Measurements from ENCODE around the gene COL5A3. TPM values are rescaled to one million over a fixed set of nuclear protein-coding genes. Genes with fewer than 3 reads are reported as not detected.
"Not testable (repeated sequence)": the region's sequence is repeated elsewhere in the genome, so short reads cannot be mapped to it uniquely, and the experiment has no call there.

The COL5A3 gene
- total and polyA plus RNA-seq, 12 donors, result 3.8 to 35.6 (median 10.7) TPM

DNA sequence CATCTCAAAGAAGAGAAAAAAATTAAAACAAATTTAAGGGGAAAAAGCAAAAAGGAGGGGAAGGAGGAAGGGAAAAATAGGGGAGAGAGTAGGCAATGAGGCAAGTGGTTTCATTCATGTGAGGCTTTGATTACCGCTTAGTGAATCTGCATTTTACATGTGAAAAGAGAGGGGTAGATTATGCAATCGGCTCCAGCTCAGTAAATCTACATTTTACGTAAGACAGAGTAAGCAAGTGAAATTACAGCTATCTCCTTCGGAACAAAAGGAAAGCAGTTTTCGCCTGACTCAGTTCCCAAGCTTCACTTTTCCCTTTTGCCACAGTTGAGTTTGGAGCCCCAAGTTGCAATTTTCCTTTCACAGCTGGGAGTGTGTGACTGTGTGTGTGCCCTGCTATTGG is 58.0 kb downstream of the COL5A3 start:
- ATAC-seq (no peak), DNase-seq (no peak)
- no peaks in the 10 kb centered on the region for H3K36me3 ChIP-seq
- peaks cover 0 to 7% (median 0%) of the 10 kb centered on the region in 7 donors for H3K27me3 ChIP-seq
- intact Hi-C loops (cut with DNase I), result no loop called here
- peaks cover 0 to 6% (median 0%) of the 10 kb centered on the region in 9 donors for H3K4me1 ChIP-seq
- no peak overlapping the region for H3K27ac ChIP-seq
- H3K4me3 ChIP-seq, result no peak overlapping the region
- H3K9me3 ChIP-seq, result no peaks in the 10 kb centered on the region
- TF ChIP-seq, protein P1, sequence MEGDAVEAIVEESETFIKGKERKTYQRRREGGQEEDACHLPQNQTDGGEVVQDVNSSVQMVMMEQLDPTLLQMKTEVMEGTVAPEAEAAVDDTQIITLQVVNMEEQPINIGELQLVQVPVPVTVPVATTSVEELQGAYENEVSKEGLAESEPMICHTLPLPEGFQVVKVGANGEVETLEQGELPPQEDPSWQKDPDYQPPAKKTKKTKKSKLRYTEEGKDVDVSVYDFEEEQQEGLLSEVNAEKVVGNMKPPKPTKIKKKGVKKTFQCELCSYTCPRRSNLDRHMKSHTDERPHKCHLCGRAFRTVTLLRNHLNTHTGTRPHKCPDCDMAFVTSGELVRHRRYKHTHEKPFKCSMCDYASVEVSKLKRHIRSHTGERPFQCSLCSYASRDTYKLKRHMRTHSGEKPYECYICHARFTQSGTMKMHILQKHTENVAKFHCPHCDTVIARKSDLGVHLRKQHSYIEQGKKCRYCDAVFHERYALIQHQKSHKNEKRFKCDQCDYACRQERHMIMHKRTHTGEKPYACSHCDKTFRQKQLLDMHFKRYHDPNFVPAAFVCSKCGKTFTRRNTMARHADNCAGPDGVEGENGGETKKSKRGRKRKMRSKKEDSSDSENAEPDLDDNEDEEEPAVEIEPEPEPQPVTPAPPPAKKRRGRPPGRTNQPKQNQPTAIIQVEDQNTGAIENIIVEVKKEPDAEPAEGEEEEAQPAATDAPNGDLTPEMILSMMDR (IDR thresholded peaks at IDR 0.05), result no peak
- WGBS, 2 donors, result 62 to 63% methylated on average over 5 of the region's 5 CpGs

DNA sequence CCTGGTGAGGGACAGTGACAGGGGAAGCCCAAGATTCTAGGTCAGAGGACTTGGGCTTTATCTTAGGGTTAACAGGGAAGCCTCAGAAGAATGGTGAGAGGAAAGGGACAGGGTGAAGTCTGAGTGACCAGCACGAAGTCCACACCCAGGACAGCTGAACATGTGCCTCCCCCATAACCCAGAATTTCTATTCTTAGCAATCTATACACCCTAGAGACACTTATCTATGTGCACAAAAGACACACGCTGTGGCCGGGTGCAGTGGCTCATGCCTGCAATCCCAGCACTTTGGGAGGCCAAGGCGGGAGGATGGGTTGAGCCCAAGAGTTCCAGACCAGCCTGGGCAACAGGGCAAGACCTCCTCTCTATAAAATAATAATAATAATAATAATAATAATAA is 62.9 kb downstream of the COL5A3 start:
- ATAC-seq (no peak), DNase-seq (no peak)
- Histone ChIP-seq H3K4me1 (peaks cover 0 to 24% (median 5%) of the 10 kb centered on the region in 9 donors), H3K36me3 (no peaks in the 10 kb centered on the region), H3K4me3 (no peak overlapping the region), H3K27ac (no peak overlapping the region), H3K9me3 (peaks cover 0 to 3% (median 0%) of the 10 kb centered on the region in 11 donors), H3K27me3 (peaks cover 0 to 25% (median 9%) of the 10 kb centered on the region in 7 donors)
- 27 to 45% methylated on average over 4 of the region's 4 CpGs for WGBS, 2 donors
- intact Hi-C loops (cut with DNase I), result loop anchor here in 1 of 10 donors (10.0 kb wide), 1 partner anchor 57 kb away; no protein-coding TSS in a partner anchor
- TF ChIP-seq, protein P1 (IDR thresholded peaks at IDR 0.05), result no peak

DNA sequence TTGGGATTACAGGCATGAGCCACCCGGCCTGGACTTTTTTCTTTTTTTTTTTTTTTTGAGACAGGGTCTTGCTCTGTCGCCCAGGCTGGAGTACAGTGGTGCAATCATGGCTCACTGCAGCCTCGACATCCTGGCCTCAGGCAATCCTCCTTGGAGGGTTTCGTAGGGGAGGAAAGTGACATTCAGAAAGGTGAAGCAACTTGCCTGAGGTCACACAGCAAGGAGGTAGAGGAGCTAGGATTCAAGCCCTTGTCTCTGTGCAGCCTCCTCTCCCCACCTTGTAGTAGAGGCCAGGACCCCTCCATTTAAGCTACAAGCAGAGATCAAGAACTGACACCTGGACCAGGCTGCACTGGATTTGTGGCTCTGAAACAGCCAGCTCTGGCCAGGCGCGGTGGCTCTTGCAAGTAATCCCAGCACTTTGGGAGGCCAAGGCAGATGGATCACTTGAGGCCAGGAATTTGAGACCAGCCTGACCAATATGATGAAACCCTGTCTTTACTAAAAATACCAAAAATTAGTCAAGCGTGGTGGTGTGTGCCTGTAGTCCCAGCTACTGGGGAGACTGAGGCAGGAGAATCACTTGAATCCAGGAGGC is 63.7 kb downstream of the COL5A3 start:
- intact Hi-C loops (cut with DNase I), result loop anchor here in 1 of 10 donors (10.0 kb wide), 1 partner anchor 58 kb away; no protein-coding TSS in a partner anchor
- not testable (repeated sequence) for DNase-seq
- H3K27ac ChIP-seq, result peak overlapping the region in 5 of 10 donors; percentile 48 to 79 (median 61)

DNA sequence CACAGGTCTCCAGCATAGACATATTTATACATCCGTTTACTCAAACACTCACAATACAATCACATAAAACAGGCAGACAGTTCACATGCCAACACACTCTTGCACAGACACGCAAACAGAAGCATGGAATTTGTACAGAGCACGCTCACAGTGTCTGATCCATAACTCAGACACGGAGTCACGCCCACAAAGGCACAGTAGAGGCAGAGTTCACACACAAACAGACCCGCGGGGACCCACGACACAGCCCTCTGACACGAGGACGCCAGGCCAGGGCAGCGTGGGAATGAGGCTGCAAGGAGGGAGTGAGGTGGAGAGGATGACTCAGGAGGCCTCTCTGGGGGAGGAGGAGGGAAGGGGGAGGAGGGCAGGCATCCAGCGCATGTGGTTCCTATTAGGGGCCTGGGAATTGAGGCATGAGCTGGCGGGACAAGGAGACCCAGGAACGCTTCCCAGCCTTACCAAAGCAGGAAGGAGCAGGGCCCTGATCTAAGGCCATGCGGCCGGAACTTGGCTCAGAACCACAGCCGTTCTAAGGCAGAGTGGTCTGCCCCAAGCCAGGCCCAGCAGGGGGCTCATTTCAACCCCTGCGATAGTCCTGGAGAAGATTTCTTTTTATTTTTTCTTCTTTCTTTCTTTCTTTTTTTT is 64.9 kb downstream of the COL5A3 start:
- TF ChIP-seq, protein P1 (IDR thresholded peaks at IDR 0.05), result peak in 4 of 9 donors; percentile 12 to 49 (median 34)
- Histone ChIP-seq H3K27me3 (peaks cover 0 to 31% (median 9%) of the 10 kb centered on the region in 7 donors), H3K9me3 (peaks cover 0 to 22% (median 8%) of the 10 kb centered on the region in 11 donors), H3K36me3 (no peaks in the 10 kb centered on the region), H3K27ac (peak overlapping the region; percentile 44 to 79 (median 62)), H3K4me3 (no peak overlapping the region), H3K4me1 (peaks cover 0 to 24% (median 5%) of the 10 kb centered on the region in 9 donors)
- intact Hi-C loops (cut with DNase I), result loop anchor here in 2 of 10 donors (2.0 to 10.0 kb wide), 2 partner anchors 59 to 63 kb away; no protein-coding TSS in a partner anchor
- WGBS, 2 donors, result 30 to 31% methylated on average over 18 of the region's 18 CpGs
- peak; percentile 94 to 98 (median 96) for ATAC-seq
- peak; percentile 86 to 89 for DNase-seq

More for the DNA sequence above, 63.7 kb downstream of the COL5A3 start:
- Histone ChIP-seq H3K9me3 (peaks cover 0 to 10% (median 7%) of the 10 kb centered on the region in 11 donors), H3K27me3 (peaks cover 0 to 31% (median 9%) of the 10 kb centered on the region in 7 donors), H3K4me1 (peaks cover 0 to 24% (median 5%) of the 10 kb centered on the region in 9 donors)
- H3K36me3 ChIP-seq, H3K4me3 ChIP-seq, ATAC-seq: not testable (repeated sequence)
- 84 to 88% methylated on average over 7 of the region's 7 CpGs for WGBS, 2 donors

All from heart right ventricle (tissue), 16 donors.